ENCODE measurements around the gene DSPP.

DNA sequence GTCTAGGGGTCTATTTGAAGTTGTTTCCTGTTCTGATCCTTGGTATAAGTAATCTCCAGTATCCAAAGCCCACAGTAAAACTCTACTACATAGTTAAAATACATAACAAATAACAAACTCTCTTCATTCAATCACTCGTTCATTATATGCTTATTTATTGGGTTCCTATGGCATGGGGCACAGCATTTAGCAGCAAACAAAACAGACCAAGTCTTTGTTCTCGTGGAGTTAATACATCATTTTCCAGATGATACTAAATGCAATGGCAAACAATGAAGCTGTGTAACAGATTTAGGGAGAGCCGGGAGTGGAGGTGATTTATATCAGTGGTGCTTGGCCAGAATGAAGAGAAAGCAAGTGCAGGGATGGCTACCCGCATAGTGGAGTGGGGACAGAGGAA is 42.6 kb upstream of the DSPP start:
- TF ChIP-seq CTCF (IDR thresholded peaks at IDR 0.05) = no peak
- TF ChIP-seq POLR2A (IDR thresholded peaks at IDR 0.05) = no peak

All from right lobe of liver (tissue), 4 donors.